HUES48 (cell line): Measurements from ENCODE around the gene PHYKPL.
"Not testable (repeated sequence)": the region's sequence is repeated elsewhere in the genome, so short reads cannot be mapped to it uniquely, and the experiment has no call there.

Experiments used
- H3K27ac ChIP-seq: one replicate; pipeline ENCODE4 v1.7.0; 2013; ENCODE audit warnings: low read depth, low read length, inconsistent platforms
- H3K27me3 ChIP-seq: 2 replicates; pipeline ENCODE4 v1.6.1; 2013; ENCODE audit warnings: mild to moderate bottlenecking, low read length; ENCODE audit not compliant: control insufficient read depth, insufficient read depth
- H3K36me3 ChIP-seq: 2 replicates; pipeline ENCODE4 v1.6.1; 2013; ENCODE audit warnings: low read length; ENCODE audit not compliant: control insufficient read depth, insufficient read depth
- H3K4me1 ChIP-seq: 2 replicates; pipeline ENCODE4 v1.6.1; 2013; ENCODE audit warnings: mild to moderate bottlenecking, low read length; ENCODE audit not compliant: control insufficient read depth, insufficient read depth
- H3K4me3 ChIP-seq: 2 replicates; pipeline ENCODE4 v1.5.1; 2013; ENCODE audit warnings: mild to moderate bottlenecking, low read depth, low read length
- H3K9ac ChIP-seq: 2 replicates; pipeline ENCODE4 v1.6.1; 2013; ENCODE audit warnings: mild to moderate bottlenecking, low read depth, low read length, moderate library complexity
- H3K9me3 ChIP-seq: 2 replicates; pipeline ENCODE4 v1.6.1; 2013; ENCODE audit warnings: low read length; ENCODE audit not compliant: control insufficient read depth, insufficient read depth

The PHYKPL gene

DNA sequence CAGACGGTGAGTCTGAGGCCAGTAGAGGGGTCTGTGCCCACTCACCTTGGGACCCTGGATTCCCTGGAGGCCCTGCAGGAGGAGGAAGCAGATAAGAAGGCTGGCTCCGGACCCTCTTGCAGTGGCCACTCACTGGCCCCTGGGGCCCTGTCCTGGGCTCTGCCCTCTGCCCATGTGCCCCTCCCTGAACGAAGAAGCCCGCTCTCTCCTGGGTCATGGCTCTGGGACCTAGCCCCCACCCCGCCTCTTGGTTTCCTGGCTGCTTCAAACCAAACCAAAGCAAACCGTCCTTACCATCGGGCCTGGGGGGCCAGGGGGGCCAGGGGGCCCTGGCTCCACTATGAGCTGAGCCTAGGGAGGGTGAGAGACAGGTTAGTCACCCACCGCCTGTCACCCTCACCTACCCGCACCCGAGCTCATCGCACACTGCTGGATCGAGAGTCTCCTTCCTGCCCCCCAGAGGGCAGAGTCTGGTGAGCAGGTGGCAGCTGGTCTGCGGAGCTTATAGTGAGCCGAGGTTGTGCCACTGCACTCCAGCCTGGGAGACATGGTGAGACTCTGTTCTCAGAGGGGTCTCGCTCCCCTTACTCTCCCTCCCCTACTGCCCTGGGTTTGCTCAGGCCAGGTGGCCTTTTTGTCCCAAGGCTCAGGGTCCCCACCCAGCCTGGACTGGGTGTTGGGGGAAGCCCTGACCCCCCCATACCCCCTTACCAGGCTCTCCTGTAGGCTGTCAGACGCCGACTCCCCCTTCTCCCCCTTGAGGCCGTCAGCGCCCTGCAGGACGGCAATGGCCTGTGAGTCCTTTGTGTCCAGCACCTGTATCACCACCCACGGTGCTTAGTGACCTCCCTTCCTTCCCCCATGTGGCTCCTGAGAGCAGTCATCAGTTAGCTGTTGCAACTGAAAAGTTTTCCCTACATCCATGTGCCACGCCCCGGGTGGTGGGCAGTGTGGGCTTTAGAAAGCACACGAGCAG, 15.2 kb upstream of the PHYKPL start:
- Histone ChIP-seq H3K36me3 (no peaks in the 10 kb centered on the region), H3K4me1 (no peaks in the 10 kb centered on the region), H3K27me3 (no peaks in the 10 kb centered on the region; the same call in 1 of the 2 replicates), H3K9ac (no peak overlapping the region), H3K27ac (no peak overlapping the region), H3K4me3 (no peak overlapping the region), H3K9me3 (no peaks in the 10 kb centered on the region)

GRCh38 chr5:178246624-178247279, 14.2 kb upstream of the PHYKPL start:
- H3K36me3 ChIP-seq: no peaks in the 10 kb centered on the region
- H3K27me3 ChIP-seq: no peaks in the 10 kb centered on the region; the same call in 1 of the 2 replicates
- no peak overlapping the region for H3K27ac ChIP-seq
- no peaks in the 10 kb centered on the region for H3K4me1 ChIP-seq
- no peak overlapping the region for H3K4me3 ChIP-seq
- no peak overlapping the region for H3K9ac ChIP-seq
- no peaks in the 10 kb centered on the region for H3K9me3 ChIP-seq

- Histone ChIP-seq H3K36me3 (no peaks in the 10 kb centered on the region), H3K4me3 (no peak overlapping the region), H3K27ac (no peak overlapping the region), H3K4me1 (no peaks in the 10 kb centered on the region), H3K27me3 (no peaks in the 10 kb centered on the region; the same call in 1 of the 2 replicates), H3K9me3 (no peaks in the 10 kb centered on the region), H3K9ac (no peak overlapping the region)
These were observed 12.8 kb upstream of the PHYKPL start for GRCh38 chr5:178245389-178245788.

- H3K4me1 ChIP-seq: no peaks in the 10 kb centered on the region
- H3K36me3 ChIP-seq: no peaks in the 10 kb centered on the region
- H3K27ac ChIP-seq: no peak overlapping the region
- no peak overlapping the region for H3K9ac ChIP-seq
- H3K4me3 ChIP-seq: no peak overlapping the region
- no peaks in the 10 kb centered on the region for H3K9me3 ChIP-seq
- H3K27me3 ChIP-seq: no peaks in the 10 kb centered on the region; the same call in 1 of the 2 replicates
These were observed 12.0 kb upstream of the PHYKPL start for GRCh38 chr5:178244576-178244975.

- Histone ChIP-seq H3K36me3 (no peaks in the 10 kb centered on the region), H3K4me3 (no peak overlapping the region), H3K9ac (no peak overlapping the region), H3K27me3 (no peaks in the 10 kb centered on the region; the same call in 1 of the 2 replicates), H3K27ac (no peak overlapping the region), H3K9me3 (no peaks in the 10 kb centered on the region), H3K4me1 (no peaks in the 10 kb centered on the region)
These were observed 9.8 kb upstream of the PHYKPL start for GRCh38 chr5:178242416-178242815.

- no peaks in the 10 kb centered on the region for H3K4me1 ChIP-seq
- no peak overlapping the region for H3K27ac ChIP-seq
- no peak overlapping the region for H3K9ac ChIP-seq
These were observed 9.2 kb upstream of the PHYKPL start for GRCh38 chr5:178241688-178242231.

GRCh38 chr5:178241231-178241663, 8.6 kb upstream of the PHYKPL start:
- Histone ChIP-seq H3K4me3 (no peak overlapping the region), H3K27me3 (no peaks in the 10 kb centered on the region), H3K27ac (no peak overlapping the region), H3K4me1 (no peaks in the 10 kb centered on the region), H3K9ac (no peak overlapping the region), H3K36me3 (no peaks in the 10 kb centered on the region), H3K9me3 (no peaks in the 10 kb centered on the region)

More at GRCh38 chr5:178241688-178242231, 9.2 kb upstream of the PHYKPL start:
- no peaks in the 10 kb centered on the region for H3K36me3 ChIP-seq
- H3K9me3 ChIP-seq: no peaks in the 10 kb centered on the region
- no peaks in the 10 kb centered on the region for H3K27me3 ChIP-seq
- no peak overlapping the region for H3K4me3 ChIP-seq

GRCh38 chr5:178240766-178241165, 8.2 kb upstream of the PHYKPL start:
- H3K27ac ChIP-seq: no peak overlapping the region
- H3K27me3 ChIP-seq: no peaks in the 10 kb centered on the region
- no peaks in the 10 kb centered on the region for H3K4me1 ChIP-seq
- no peak overlapping the region for H3K4me3 ChIP-seq
- H3K9ac ChIP-seq: no peak overlapping the region
- H3K9me3 ChIP-seq: no peaks in the 10 kb centered on the region
- no peaks in the 10 kb centered on the region for H3K36me3 ChIP-seq

- H3K27ac ChIP-seq: no peak overlapping the region
- H3K36me3 ChIP-seq: no peaks in the 10 kb centered on the region
- no peaks in the 10 kb centered on the region for H3K9me3 ChIP-seq
- H3K4me1 ChIP-seq: no peaks in the 10 kb centered on the region
- H3K27me3 ChIP-seq: no peaks in the 10 kb centered on the region
- no peak overlapping the region for H3K4me3 ChIP-seq
- no peak overlapping the region for H3K9ac ChIP-seq
These were observed 7.7 kb upstream of the PHYKPL start for GRCh38 chr5:178240341-178240741.

GRCh38 chr5:178239626-178240301, 7.2 kb upstream of the PHYKPL start:
- not testable (repeated sequence) for H3K27ac ChIP-seq, H3K9me3 ChIP-seq, H3K4me3 ChIP-seq, H3K27me3 ChIP-seq, H3K9ac ChIP-seq, H3K4me1 ChIP-seq, H3K36me3 ChIP-seq
